ENCODE results near the gene ORAI3.

- TF ChIP-seq, protein P1, sequence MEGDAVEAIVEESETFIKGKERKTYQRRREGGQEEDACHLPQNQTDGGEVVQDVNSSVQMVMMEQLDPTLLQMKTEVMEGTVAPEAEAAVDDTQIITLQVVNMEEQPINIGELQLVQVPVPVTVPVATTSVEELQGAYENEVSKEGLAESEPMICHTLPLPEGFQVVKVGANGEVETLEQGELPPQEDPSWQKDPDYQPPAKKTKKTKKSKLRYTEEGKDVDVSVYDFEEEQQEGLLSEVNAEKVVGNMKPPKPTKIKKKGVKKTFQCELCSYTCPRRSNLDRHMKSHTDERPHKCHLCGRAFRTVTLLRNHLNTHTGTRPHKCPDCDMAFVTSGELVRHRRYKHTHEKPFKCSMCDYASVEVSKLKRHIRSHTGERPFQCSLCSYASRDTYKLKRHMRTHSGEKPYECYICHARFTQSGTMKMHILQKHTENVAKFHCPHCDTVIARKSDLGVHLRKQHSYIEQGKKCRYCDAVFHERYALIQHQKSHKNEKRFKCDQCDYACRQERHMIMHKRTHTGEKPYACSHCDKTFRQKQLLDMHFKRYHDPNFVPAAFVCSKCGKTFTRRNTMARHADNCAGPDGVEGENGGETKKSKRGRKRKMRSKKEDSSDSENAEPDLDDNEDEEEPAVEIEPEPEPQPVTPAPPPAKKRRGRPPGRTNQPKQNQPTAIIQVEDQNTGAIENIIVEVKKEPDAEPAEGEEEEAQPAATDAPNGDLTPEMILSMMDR (conservative IDR thresholded peaks at IDR 0.05 in 1 of 2, IDR thresholded peaks at IDR 0.05 in 1 of 2; ENCODE audit: low read depth in 1 of 2, low read length in 2 of 2), result no peak
- no peak for TF ChIP-seq EZH2 (IDR thresholded peaks at IDR 0.05; ENCODE audit: low read length, missing control alignments)
Measured at GRCh38 chr16:30983898-30984610, 35.2 kb downstream of the ORAI3 start.

All from fibroblast of lung (primary cell).